ENCODE data around the gene KLHL42. TPM values are rescaled to one million over a fixed set of nuclear protein-coding genes. Genes with fewer than 3 reads are reported as not detected.

Gene KLHL42
- total and polyA plus RNA-seq, 7 donors = 0.94 to 4.6 (median 2.8) TPM

Other genes with a start within 250 kb of the KLHL42 start
- gene REP15, start 83.8 kb upstream of the KLHL42 start, total RNA-seq = 1 to 10 TPM in 1 of 4 donors, under 1 TPM in 3; 0.39 to 2.7 (median 0.72) TPM
- gene REP15, start 83.8 kb upstream of the KLHL42 start, polyA plus RNA-seq = 1 to 10 TPM in 1 of 3 donors, under 1 TPM in 2; 0.39 to 1.1 (median 0.73) TPM
- 10 to 100 TPM; 48.8 to 79.9 (median 58.3) TPM for gene MRPS35, start 69.4 kb upstream of the KLHL42 start, total RNA-seq
- 100 to 1,000 TPM in 2 of 3 donors, 10 to 100 TPM in 1; 60.1 to 129 (median 105) TPM for gene MRPS35, start 69.4 kb upstream of the KLHL42 start, polyA plus RNA-seq
- not detected for gene MANSC4, start within 50 bp of the KLHL42 start, total RNA-seq
- under 1 TPM in 1 of 3 donors, not detected in 2; 0.08 TPM for gene MANSC4, start within 50 bp of the KLHL42 start, polyA plus RNA-seq
- gene PTHLH, start 192.5 kb downstream of the KLHL42 start, total RNA-seq = under 1 TPM in 1 of 4 donors, not detected in 3; 0.54 TPM
- gene PTHLH, start 192.5 kb downstream of the KLHL42 start, polyA plus RNA-seq = under 1 TPM; 0.08 to 0.30 (median 0.20) TPM

All from psoas muscle (tissue), 7 donors.